GM03348 (cell line): ENCODE measurements around the gene FOXF2.

Source experiments
- DNase-seq: peaks from one replicate; pipeline ENCODE4 v3.0.0; 2012; ENCODE audit warnings: low spot score

Gene FOXF2

DNA sequence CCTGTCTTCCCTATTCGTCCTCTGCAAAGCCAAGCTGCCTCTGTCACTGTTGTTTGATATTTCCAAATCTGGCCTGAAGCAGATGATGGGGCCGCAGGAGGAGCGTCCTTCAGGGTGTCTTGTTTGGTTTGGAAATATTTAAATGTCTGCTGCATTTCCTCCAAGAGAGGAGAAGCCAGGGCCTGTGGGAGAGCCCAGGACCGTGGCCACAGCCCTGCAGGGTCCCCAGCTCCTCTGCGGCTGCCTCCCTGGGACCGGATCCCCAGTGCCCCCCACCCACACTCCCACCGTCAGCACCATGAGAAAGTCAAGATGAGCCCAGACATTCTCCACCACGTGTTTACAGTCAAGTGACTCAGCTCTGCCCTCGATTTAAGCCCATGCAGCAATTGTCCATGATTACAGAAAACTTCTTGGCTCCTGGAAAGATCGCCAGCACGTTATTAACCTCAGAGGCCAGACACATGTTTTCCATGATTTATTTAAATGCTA, 18.2 kb downstream of the FOXF2 start:
- DNase-seq = no peak

DNA sequence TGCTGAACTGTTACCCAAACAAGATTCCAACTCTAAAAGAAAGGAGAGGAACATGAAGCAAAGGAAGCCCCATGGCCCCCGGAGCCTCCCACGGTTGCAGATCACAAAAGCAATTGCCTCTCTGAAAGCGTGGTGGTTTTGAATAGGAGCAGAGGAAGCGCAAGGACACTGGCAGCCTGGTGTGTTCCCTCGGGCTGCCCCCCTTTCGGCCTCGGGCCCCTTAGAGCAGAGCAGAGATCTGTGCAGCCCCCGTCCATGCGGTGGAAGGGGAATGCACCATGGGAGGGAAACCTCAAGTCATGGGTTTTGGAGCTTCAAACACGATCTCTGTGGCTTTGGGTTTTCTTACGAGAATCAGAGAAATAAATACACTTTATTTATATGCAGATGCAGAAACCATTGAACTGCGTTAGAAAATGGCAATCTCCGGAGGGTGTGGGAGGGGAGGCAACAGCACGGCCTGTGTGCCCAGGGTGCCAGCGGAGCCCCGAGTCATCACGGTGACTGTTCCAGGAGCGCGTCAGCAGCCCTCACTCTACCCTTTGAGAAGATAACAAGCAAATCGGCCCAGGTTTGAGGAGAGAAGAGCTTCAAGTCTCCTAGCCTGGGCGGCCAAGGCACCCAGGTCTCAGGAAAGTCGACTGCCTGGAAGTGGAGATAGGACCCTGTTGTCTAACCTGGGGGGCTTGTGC, 20.5 kb downstream of the FOXF2 start:
- no peak for DNase-seq

DNA sequence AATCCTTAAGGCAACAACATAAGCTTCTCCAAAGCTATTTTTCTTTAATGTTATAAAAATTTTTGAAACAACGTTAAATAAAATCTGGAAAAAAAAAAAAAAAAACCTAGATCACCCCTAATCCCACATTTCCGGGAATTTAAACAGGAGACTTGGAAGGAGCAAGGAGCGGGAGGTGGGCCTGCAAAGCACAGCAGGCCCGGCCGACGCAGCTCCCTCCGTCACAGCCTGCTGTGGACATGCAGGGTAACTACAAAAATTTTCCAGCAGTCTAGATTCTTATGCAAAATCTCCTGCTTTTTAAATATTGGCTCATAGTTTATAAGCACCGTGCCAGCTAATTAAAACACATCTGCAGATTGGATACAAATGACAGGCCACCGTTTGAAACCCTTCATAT, 23.5 kb downstream of the FOXF2 start:
- no peak for DNase-seq

DNA sequence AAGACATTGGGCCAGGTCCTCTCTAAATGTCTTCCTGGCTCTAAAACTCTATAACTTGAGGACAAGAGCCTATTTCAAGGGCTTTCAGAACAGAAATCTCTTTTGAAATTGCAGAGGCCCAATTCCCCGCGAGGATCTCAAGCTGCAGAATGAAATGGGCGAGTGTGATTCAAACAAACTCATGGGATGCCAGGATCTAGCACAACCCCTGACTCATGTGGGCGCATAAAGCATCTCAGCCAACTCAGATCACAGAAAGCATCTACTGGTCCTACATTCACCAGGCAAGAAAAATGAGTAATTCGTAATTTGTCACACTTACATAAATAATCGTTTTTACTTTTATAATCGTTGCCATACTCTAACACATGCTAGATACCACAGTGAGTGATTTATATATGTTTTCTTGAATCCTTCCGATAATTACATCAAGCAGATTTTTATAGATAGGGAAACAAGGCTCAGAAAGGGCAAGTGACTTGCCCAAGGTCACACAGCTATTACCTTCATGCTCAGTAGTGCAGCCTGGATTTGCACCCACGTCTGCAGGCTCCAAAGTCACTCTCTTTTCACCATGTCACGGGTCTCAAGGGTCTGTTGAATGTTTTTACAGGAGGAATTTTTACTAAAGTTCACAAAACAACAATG, 26.2 kb downstream of the FOXF2 start:
- no peak for DNase-seq

DNA sequence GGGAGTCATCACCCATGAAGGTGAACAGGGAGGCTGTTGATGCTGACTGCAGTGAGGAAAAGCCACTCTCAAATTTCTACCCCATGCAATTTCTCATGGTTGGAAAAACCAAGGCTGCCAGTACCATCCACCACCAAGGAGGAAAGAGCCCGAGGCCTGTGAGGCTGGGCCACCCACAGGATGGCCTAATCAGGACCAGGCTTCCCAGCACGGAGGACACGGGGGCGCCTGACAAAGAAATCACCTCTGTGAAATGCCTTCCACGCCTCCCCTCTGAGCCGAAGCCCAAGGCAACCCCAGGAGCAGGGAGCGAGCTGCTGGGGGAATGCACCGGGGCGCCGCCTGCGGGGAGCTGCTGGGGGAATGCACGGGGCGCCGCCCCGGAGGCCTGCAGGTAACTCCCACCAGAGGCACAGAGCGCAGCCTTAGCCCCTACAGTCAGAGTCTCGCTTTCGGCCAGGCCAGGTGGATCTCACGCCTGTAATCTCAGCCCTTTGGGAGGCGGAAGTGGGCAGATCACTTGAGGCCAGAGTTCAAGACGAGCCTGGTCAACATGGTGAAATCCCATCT, 26.9 kb downstream of the FOXF2 start:
- no peak for DNase-seq

DNA sequence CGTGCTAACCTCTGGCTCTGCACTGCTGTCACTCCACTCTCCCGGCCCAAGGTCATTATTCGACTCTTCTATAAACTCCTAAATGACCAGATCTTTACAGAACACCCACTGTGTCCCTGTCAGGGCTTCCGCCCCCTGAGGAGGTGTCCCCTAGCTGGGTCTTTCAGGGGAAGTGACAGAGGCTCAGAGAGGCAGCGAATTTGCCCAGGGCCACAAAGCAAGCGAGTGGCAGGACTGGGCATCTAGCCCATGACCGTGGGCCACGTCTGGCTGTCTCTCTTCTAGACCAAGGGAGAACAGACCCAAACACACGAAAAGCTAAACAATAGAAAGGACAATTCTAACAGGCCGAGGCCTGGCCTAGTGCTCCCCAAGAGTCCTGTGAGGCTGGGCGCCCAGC, 27.4 kb downstream of the FOXF2 start:
- no peak for DNase-seq

DNA sequence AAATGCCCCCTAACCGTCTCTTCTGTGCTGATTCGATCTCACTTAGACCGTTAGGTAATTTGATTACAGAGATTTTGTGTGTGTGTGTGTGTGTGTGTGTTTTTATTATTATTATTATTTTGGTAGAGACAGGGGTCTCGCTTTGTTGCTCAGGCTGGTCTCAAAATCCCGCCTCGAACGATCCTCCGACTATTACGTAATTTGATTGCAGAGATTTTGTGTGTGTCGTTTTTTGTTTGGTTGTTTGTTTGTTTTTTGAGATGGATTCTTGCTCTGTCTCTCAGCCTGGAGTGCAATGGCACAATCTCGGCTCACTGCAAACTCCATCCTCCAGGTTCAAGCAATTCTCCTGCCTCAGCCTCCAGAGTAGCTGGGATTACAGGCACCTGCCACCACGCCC, 28.3 kb downstream of the FOXF2 start:
- DNase-seq = no peak

DNA sequence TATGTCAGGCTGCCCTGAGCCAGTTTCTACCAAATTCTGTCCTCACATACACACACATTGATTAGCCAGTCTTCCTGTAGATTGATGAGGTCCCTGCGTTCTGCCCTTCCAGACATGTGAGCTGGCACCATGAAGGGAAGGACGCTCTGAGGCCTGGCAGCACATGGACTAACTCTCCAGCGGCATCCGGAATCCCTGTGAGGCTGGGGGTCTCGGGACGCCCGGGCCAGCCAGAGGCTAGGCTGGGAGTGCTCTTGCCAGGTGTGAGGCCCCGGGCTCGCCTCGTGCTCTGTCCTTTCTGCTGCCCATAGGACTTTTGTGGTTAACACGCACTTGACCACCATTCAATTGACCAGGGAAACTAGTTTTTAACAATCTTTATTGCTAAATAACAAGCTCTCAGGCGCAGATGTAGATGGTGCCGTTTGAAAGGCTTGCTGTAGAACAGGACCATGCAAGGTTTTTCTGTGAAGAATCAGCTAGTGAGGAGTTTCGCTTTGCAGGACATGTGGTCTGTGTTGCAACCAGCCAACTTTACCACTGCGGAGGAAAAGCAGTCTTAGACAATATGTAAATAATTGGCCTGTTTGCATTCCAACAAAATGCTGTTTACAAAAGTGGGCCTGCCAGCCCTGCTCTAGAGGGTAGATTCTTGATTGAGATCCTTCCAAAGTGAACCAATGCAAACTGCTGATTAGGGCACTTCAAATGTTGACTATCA, 29.3 kb downstream of the FOXF2 start:
- peak; percentile 33 for DNase-seq

DNA sequence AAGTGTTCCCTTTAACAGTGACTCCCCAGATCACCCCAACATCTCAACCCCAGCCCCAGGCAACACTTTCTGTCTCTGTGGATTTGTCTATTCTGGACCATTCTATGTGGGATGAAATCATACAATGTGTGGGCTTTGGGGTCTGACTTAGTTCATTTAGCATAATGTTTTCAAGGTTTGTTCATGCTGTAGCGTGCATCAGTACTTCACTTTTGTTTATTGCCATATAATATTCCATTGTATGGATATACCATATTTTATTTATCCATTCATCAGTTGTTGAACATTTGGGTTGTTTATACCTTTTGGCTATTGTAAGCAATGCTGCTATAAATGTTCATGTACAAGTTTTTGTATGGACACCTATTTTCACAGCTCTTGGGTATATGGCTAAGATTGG, 31.0 kb downstream of the FOXF2 start:
- DNase-seq = no peak

DNA sequence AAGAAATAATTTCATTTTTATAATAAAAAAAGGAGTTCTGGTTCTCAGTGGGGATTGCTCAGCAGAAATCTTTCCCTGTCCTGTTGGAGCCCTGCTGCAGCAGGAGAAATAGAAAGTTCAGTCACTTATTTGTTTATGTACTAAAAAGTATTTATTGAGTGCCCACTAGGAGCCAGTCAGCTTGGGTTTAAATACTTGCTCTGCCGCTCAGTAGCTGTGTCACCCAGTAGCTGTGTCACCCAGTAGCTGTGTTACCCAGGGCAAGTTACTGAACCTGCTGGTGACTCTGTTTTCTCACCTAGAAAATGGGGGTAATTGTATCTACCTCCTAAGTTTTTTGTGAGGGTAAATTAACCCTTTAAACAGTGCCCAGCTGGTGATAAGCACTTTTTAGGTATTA, 32.9 kb downstream of the FOXF2 start:
- no peak for DNase-seq

DNA sequence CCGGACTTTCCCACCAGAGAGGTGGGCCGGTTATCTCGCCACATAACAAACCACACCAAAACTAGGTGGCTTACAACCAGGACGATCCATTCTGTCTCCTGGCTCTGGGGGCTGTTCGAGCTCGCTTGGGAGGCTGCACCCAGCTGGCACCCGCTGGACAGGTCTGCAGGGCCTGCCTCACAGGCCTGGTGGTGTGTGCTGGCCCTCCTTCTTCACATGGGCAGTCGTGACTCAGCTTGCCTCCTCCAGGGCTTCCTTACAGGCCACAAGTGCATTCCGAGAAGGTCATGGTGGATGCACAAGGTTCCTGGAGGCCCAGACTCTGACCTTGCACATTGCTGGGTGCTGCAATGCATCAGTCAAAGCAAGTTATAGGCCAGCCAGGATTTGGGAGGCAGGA, 34.2 kb downstream of the FOXF2 start:
- DNase-seq = no peak

DNA sequence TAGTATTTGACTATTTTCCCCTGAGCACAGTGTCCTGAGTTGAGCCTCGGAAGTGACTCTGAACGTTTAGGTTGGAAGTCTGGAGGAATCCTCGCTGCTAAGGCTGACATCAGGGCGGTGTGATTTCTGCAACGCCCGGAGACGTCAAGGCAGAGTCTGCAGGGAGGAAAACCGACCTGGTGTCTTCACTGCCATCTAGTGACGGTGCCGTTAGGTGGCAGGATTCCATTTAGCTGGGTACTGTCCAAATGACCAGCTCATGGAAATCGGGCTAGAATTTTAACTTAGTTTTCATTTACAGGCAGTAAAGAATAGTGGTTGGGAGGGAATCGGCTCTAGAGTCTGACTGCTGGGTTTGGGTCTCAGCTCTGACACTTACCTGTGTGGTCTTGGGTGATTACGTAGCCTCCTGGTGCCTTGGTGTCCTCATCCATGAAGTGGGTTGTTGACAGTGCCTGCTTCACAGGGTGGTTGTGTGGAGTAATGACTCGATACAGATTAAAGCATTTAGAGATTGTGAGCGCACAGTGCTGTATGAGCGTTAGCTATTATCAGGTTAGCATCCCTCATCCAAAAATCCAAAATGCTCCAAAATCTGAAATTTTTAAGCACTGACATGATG, 35.0 kb downstream of the FOXF2 start:
- peak; percentile 78 for DNase-seq

DNA sequence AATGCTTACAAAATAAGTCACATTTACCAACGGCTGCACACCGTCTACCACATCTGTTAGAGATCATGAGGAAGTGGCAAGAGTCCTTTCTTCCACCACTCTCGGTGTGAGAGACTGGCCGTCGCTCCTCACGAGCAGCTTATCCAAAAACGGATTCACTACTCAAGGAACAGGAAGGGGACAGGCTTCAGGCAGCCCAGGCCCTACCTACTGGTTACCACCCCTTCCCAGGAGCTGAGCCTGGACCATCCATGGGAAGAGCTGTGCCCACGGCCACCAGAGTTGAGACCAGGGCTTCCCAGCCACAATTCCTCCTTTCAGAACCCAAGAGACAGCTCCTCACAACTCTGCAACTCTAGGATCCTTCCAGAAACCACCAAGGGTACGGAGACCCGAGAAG, 37.0 kb downstream of the FOXF2 start:
- DNase-seq = no peak

DNA sequence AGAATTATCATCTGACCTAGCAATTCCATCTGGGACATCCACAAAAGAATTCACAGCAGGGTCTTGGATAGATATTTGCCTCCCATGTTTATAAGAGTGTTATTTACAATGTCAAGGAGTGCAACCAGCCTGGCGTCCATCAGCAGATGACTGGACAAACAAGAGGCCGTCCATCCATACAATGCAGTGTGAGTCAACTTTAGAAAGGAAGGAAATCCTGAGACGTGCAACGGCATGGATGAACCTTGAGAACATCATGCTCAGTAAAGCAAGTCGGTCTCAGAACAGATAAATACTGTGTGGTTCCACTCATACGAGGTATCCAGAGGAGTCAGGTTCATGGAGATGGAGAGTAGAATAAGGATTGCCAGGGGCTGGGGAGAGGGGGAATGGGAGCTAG, 46.4 kb downstream of the FOXF2 start:
- DNase-seq = no peak

DNA sequence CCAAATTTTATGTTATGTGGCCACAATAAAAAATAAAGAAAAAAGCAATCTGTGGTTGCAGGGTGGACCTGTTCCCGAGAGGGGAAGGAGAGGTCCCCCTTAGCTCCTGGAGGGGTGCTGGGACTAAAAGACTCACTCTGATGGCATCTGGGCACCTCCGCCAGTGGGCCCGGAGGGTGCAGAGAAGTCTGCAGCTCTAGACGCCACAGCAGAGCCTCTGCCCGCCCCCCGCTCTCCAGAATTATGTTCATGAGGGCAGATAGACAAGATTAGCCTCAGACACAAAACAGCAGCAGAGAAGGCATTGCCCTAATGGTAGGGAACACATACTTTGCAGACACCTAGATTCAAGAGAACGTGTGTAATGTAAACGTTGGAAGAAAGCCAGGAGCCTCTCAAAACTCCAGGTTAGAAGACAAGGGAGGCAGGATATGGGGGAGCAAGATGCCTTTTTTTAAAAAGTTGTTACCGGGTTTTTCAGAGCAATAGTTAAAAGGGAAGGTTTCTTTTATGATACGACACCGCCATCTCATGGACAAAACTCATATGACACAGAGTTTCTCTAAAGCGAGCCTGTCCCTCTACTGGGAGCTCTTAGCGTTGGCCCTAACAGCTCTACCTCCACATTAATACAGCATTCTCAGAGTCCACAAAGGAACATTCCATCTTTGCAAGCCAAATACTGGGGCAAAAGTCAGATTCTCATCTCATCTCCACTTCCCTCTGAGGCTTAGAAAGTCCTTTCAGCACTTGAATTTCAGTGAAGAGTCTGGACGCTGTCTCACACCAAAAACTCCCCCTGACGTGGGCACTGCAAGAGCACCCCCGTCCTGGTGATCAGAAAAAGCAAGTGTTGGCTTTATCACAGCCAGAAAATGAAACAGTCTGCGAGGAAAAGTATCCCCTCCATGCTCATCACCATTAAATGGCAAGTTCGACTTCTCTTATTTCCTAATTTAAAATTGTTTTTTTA, 47.2 kb downstream of the FOXF2 start:
- DNase-seq = peak; percentile 85

DNA sequence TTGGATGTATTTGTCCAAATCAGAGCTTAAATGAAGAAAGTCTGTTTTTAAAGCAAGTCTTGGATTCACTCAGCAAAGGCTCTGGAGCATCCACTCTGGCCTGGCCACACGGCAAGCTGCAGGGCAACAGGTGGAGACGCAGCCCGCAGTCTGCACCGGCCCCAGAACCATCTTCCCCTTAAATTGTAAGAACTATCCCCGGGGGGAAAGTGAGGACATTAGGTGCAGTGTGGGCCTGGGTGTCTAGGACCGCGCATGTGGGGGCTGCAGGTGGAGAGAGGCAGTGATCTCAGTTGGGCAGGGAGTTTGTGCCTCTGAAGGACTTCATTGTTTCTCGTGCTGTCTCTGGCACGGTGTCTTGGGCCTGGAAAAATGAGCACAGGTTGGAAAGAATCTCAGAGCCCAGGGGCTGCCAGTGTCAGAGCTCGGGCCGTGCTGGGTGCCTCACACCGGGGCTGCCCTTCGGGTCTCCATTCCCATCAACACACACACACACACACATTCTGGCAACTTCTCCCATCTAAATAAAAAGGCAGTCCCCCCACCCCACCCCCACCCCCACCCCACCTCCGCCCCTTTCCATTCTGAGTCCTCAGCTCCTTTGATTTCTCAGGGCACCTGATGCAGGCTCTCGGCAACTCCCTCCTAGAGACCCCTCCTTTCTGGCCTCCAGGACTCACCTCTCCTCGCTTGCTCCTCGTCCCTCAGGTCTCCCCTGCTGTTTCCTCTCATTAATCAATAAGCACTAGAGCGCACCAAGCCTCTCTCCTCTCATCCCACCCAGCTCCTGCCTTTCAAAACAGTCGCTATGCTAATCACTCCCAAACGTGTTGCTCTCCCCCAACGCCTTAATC, 48.4 kb downstream of the FOXF2 start:
- no peak for DNase-seq

DNA sequence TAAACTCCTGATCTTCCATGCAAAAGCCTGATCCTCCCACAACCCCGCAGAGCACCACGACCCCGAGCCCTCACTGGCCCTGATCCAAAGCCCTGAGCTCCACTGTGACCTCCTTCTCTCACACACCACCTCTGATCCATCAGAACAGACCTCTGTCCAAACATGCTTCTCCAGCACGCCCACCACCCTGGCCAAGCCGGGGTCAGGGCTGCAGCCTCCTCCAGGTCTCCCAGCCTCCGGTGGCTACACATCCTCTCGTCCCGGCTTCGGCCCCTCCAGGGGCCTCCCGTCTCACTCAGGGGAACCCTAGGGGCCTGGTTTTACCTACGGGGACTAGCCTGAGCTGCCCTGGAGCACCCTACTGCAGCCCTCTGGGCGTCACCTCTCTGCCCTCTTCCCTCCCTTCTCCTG, 49.1 kb downstream of the FOXF2 start:
- DNase-seq = no peak

DNA sequence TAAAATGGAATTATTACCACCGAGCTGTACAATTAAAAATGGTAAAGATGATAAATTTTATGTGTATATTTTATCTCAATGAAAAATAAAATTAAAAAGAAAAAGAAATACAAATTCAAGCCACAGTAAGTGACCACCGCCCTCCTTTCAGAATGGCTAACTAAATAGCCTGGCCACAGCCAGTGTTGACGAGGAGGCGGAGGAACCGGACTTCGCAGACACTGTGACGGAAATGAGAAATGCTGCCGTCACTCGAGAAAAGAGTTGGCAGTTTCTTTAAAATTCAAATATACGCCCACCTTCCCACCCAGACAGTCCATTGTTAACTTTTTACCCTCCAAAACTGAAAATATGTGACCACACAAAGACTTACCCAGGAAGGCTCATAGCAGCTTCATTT, 50.0 kb downstream of the FOXF2 start:
- DNase-seq = no peak

DNA sequence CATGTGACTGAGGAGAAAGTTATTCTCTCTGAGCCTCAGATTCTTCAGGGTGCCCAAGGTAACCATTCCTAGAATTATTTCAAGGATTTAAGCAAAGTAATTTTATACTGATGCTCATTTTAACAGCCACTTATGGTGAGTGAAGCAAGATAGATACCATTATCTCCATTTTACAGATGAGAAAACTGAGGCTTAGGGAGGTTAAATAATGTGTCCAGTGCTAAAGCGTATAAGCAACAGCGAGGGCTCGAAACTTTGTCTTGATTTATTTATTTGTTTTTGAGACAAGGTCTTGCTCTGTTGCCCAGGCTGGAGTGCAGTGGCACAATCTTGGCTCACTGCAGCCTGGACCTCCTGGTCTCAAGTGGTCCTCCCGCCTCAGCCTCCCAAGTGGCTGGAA, 53.6 kb downstream of the FOXF2 start:
- no peak for DNase-seq
